NCI-H345 (cell line): ENCODE results near the gene KCNQ1.

Experiments used
- DNase-seq: peaks from one replicate; lab custom pipeline; 2025; lab: John Stamatoyannopoulos, UW

KCNQ1 gene

GRCh38 chr11:2714871-2715270 is 270.1 kb downstream of the KCNQ1 start:
- DNase-seq: no peak

DNA sequence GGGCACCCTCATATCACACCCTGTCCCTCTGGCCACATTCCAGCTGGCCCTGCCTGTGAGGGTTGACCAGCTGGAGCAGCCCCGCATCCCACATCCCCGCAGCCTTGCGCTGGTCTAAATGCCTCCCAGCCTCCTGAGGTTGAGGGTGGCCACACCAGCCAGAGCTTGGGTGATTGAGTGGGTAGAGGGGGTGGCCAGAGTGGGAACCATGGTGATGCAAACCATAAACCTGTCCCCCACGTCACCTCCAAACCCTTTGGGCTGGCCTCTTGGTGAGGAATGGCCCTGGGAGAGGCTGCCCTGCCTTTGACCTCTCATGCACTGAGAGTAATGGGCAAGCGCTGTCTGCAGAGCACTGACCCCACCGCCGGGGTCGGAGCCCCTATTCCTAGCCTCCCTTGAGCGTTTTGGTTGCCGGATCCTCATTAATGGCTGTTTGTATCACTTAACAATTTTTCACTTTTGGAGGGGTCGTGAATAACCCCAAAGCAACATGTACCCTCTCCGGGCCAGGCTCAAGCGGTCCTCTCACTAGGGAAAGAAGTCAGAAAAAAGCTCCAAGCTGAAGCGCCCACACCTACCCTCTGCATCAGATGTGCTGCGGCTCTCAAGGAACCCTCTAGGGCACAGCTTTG is 271.0 kb downstream of the KCNQ1 start:
- no peak for DNase-seq

DNA sequence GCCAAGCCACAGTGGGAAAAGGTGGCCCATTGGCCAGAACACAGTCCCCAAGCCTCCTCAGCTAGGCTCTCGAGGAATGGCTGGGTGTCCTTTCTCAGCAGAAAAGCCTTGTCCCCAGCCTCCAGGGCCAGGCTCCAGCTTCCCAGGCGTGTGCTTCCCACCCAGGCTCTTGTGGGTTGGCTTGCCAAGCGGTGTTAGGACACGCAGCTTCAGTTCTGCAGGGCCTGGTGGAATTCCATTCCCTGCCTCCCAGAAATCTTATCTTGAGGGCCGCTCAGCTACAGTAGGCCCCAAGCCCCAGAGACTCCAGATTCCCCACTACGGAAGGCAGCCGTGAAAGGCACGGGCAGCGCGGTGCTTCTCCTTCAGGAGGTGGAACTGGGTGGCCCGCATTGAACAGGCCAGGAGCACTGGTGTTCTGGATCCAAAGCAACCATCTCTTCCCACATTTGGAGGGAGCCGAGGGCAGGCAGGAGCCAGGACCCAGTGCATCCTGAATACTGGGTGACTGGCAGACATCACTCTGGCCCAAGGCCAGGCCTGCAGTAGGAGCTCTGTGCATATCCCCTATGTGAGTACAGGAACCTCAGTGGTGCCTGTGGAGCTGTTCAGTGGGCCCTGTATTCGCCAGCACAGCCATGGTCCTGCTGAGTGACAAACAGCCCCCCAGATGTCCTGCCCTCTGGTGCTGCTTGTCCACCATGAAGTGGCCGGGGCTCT is 271.7 kb downstream of the KCNQ1 start:
- DNase-seq: no peak

DNA sequence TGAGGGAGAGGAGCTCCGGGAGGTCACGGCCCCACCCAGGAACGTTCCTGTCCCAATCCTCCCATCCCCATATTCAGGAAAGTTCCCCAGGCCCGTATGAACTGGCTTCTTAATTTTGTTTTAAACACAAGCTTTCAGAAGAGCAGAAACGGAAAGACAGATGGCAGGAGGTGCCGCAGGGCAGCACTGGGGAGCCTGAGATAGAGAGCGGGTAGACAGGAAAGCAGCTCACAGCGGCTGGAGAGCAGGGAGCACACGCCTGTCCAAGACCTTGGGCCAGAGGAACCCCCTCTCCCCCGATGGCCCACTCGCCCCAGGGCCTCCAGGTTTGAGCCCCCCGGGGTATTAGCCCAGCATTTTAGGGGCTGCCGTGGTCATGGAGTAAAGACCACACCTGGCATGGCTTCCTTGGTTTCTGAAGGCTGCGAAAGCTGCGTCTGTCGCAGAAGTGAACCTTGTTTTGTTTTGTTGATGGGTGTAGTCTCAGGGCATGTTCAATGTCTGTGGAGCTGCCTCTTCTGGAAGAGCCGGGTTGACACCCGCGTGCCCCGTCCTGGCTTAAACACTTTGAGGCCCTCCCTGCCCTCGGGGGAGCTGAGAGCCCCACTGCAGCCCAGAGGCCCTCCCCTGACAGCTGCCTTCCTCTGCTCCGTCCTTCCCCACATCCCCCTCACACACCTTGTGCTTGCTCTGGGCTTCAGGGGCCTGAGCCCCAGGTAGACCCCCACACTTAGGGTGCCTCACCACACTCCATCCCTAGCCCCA is 272.9 kb downstream of the KCNQ1 start:
- DNase-seq: no peak

DNA sequence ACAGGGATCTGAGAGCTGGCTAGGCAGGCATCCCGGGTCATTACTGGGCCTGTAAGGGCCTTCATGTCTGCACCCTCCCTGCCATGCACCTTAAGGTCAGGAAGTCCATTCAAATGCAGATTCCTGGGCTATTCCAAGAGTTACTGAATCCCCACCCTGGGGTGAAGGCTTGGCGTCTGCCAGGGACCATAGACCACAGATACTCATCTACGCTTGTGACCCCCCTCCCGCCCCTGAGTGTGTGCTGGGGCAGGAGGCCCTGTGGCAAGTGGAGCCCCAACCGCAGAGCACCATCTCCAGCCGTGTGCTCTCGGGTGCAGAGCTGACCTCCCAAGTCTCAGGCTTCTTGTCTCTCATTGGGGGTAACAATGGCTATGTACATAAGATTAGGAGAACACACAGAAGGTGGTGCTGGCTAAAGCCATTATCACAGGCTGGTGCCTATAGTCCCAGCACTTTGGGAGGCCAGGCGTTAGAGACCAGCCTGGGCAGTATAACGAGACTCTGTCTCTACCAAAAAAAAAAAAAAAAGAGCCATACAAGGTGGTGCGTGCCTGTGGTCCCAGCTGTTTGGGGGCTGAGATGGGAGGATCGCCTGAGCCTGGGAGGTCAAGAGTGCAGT is 274.1 kb downstream of the KCNQ1 start:
- DNase-seq: no peak

DNA sequence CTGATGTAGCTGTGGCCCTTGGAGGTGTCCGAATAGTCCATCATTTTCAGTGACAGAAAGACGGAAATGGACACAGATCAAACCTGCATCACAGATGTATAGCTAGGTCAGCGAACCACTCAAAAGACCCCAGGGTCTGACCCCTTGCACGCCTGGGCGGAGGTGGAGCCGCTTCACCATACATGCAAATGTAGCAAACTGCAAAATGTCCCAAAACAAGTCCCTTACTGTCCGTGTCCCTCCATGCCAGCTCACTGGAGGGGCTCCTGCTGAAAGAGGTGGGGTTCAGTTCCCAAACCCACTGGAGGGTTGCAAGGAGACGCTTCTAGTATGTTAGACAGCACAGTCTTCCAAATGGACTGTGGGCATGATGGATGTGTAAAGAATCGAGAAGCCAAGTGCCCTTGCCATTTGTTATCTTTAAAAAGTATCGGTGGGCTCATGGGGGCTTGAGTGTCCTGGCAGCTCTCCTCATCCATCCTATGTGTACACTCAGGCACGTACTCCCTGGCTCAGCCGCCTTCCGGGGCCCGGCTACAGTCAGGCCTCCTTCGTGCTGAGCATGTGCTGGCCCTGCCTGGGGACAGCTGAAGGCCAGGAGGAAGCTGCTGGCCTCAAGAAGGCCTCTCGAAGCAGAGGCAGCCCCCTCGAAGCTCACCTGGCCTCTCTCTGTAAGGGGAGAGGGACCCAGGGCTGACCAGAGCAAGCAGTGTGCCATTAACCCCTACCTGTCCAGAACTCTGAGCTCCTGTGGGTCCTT is 275.2 kb downstream of the KCNQ1 start:
- DNase-seq: no peak

DNA sequence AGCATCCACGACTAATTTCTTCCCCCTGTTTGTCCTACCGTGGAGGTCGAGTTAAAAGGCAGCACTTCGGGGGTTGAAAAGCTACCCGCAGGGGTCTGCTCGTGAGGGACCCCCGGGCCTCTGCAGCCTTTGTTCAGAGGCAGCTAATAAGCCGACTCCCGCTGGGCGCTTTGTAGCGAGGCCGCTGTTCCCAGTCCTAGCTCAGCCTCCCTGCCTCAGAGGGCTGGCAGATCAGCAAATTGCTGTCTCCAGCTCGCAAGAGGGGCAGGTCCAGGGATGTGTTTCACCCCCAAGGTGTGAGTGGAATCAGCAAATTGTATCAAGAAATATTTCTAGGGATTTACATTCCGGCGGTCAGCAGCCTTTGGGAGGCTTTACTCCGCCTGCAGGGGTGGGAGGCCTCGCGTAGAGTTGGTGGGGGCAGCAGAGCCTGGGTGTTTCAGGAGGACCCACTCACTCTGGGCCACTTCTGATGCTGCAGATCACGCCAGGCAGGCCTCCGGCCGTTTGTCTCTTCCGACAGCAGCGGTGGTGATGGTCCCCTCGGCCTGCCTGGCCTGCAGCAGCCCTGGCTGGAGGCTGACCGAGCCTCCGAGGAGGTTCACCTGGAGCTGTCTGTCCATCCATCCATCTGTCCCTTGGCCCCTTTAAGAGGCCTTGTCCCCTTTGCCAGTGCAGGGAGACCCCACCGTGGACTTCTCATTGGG is 276.6 kb downstream of the KCNQ1 start:
- DNase-seq: no peak

DNA sequence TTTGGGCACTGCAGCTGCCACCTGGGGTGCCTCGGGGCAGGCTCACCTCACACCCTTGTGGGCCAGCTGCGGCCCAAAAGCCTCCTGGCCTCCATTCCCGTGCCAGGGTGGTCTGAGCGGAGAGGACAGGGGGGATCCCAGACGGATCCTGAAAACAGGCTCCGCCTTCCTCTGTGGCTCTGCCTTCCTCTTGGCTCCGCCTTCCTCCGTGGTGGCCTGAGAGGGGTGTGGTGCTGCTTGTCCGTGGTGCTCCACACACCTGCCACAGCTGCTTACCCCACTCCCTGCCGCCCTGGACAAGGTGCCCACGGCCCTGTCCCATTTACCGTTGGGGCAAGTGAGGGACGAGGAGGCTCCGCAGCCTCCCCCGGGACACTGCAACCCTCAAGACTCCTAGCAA is 278.1 kb downstream of the KCNQ1 start:
- DNase-seq: no peak

GRCh38 chr11:2724104-2724503 is 279.3 kb downstream of the KCNQ1 start:
- no peak for DNase-seq

- DNase-seq: no peak
Measured at GRCh38 chr11:2724653-2725367, 280.0 kb downstream of the KCNQ1 start.

DNA sequence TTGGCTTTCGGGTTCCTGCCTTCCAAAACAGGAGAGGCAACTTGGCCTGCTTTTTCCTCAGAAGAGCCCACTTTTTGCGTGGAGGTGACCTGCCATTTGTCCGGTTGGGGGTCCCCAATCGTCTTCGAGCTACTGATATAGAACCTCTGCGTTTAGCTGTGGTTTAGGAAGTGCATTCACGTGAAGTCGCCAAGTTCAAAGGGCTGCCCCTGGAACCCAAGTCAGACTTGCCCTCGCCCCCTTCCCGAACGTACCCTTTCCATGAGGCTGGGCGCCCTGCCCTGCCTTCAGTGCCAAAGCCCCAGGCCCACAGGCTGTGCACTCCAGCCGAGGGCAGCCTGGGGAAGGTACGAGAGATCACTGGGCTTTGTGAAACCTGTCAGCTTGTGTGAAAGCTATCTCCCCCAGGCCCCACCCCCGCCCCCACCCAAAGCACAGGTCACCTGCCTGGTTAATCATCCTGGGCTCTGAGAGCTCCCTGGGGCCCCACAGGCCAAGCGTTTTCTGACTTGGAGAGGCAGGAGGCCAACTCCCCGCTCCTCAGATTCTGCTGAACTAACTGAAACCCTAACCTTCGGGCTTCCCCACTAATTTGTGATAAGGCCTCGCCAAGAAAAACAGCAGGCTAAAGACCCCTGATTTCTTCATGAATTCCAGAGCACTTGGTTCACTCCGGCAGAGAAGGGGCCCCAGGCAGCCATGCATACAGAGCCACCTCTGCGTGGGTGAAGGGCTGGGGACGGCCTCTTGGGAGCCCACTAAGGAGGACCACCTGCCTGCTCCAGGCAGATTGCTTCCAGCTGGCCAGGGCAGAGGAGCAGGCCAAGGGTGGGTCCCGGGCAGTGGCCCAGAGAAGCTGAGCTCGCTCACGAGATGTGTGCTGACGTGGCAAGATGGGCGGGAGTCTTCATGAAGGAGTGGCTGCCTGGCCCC is 280.8 kb downstream of the KCNQ1 start:
- no peak for DNase-seq

DNA sequence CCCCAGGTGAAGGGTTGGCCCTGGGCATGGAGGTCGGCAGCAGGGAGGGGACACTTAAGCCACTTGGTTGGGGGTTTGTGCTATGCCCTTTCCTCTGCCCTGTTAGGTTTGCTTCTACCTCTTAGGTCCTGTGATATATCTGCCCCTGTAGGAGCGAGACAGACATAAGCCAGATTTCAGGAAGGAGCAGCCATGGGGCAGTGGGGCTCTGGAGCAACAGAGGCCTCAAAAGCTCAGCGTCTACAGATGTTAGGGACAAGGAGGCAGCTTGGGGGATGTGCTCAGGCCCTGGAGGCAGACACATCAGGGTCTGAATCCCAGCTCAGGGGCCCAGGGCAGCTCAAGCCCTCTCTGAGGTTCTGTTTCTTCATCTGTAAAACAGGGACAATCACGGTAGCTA is 282.2 kb downstream of the KCNQ1 start:
- no peak for DNase-seq

GRCh38 chr11:2728128-2728662 is 283.4 kb downstream of the KCNQ1 start:
- no peak for DNase-seq

DNA sequence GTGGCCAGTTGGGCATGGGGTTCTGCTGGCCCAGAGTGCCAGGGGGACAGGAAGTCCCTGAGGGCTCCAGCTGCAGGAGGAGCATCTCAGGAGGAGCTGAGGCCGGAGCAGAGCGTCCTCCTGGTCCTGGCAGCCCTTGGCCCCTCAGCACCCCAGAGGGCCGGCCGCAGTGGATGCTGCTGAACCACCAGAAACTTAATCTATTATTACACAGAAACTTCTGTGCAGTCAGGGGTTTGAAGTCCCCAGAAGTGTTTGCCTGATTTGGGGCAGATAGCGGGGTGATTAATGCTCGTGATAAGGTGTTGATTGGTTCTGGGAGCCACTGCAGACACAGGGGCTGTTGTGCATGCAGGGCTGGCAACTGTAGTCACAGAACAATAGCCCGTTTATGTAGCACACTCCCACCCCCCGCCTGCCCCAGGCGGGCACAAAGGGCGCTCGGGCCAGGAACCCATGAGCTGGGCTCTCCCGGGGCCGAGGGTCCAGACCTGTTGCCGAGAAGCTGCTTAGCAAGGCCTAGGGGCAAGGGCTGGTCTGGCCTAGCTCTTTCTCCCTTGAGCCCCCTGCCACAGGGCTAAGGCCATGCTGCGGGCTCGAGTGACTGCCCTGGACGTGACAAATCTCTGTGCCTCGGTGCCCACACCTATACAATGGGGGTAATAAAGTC is 284.0 kb downstream of the KCNQ1 start:
- DNase-seq: no peak

- no peak for DNase-seq
Measured at GRCh38 chr11:2729841-2730240, 285.0 kb downstream of the KCNQ1 start.

- DNase-seq: no peak
Measured at GRCh38 chr11:2730272-2731129, 285.7 kb downstream of the KCNQ1 start.
